T-helper 2 cell treated with Interferon-gamma antibody and Interleukin-4, amounts not matched to agents 100 ng/mL and 5 ng/mL, for 36 hours (primary cell): ENCODE data around the gene SLC38A11. TPM values are rescaled to one million over a fixed set of nuclear protein-coding genes. Genes with fewer than 3 reads are reported as not detected.
"Not testable (repeated sequence)": the region's sequence is repeated elsewhere in the genome, so short reads cannot be mapped to it uniquely, and the experiment has no call there.

Experiments
- intact Hi-C: fragments of 100-400 bp; cut with micrococcal nuclease; formaldehyde crosslinking; loops from one replicate; pipeline ENCODE4 v1.15.1; 2023
- total RNA-seq: library from RNA; stranded (reverse); gene quantifications from 2 replicates; pipeline ENCODE4 v1.2.3, GENCODE V29; 2022

Gene SLC38A11
- total RNA-seq: not detected in 2 replicates

GRCh38 chr2:164954954-164955701 lies at the start of gene SLC38A11:
TSS of gene SLC38A11 (minus strand) at chr2:164955525. CDS start at chr2:164955247, 278 bp downstream.
- intact Hi-C loops: no loop called here

- intact Hi-C loops: no loop called here
Measured at GRCh38 chr2:165003443-165004130, 48.3 kb upstream of the SLC38A11 start.

GRCh38 chr2:165002638-165003037 lies 47.3 kb upstream of the SLC38A11 start:
- intact Hi-C loops: no loop called here

- intact Hi-C loops: loop anchor here (5.0 to 10.0 kb wide), 2 partner anchors 257 to 960 kb away; partner anchors contain the start of gene TTC21B
Measured at GRCh38 chr2:164994664-164995299, 39.5 kb upstream of the SLC38A11 start.

GRCh38 chr2:164993287-164994016 lies 38.1 kb upstream of the SLC38A11 start:
- intact Hi-C loops: loop anchor here (1.0 to 10.0 kb wide), 5 partner anchors 211 to 961 kb away; partner anchors contain the start of genes SCN3A and TTC21B

GRCh38 chr2:164992818-164993217 lies 37.5 kb upstream of the SLC38A11 start:
- intact Hi-C loops: loop anchor here (1.0 to 10.0 kb wide), 5 partner anchors 211 to 962 kb away; partner anchors contain the start of genes SCN3A and TTC21B

GRCh38 chr2:164992093-164992454 lies 36.7 kb upstream of the SLC38A11 start:
- intact Hi-C loops: loop anchor here (2.0 to 10.0 kb wide), 3 partner anchors 255 to 963 kb away; partner anchors contain the start of gene TTC21B

GRCh38 chr2:164991361-164992092 lies 36.2 kb upstream of the SLC38A11 start:
- intact Hi-C loops: loop anchor here (2.0 to 10.0 kb wide), 3 partner anchors 254 to 963 kb away; partner anchors contain the start of gene TTC21B

- intact Hi-C loops: loop anchor here (5.0 to 10.0 kb wide), 2 partner anchors 254 to 964 kb away; partner anchors contain the start of gene TTC21B
Measured at GRCh38 chr2:164990953-164991352, 35.6 kb upstream of the SLC38A11 start.

- intact Hi-C loops: not testable (repeated sequence)
Measured at GRCh38 chr2:164988805-164989204, 33.5 kb upstream of the SLC38A11 start.

- intact Hi-C loops: not testable (repeated sequence)
Measured at GRCh38 chr2:164986027-164986426, 30.7 kb upstream of the SLC38A11 start.

GRCh38 chr2:164984428-164984827 lies 29.1 kb upstream of the SLC38A11 start:
- intact Hi-C loops: no loop called here

- intact Hi-C loops: no loop called here
Measured at GRCh38 chr2:164981217-164981990, 26.1 kb upstream of the SLC38A11 start.

- intact Hi-C loops: not testable (repeated sequence)
Measured at GRCh38 chr2:164980688-164981087, 25.4 kb upstream of the SLC38A11 start.

GRCh38 chr2:164979113-164979512 lies 23.8 kb upstream of the SLC38A11 start:
- intact Hi-C loops: no loop called here

GRCh38 chr2:164976875-164977470 lies 21.6 kb upstream of the SLC38A11 start:
- intact Hi-C loops: not testable (repeated sequence)

GRCh38 chr2:164976301-164976700 lies 21.0 kb upstream of the SLC38A11 start:
- intact Hi-C loops: no loop called here

GRCh38 chr2:164975891-164976290 lies 20.6 kb upstream of the SLC38A11 start:
- intact Hi-C loops: no loop called here

GRCh38 chr2:164974221-164974620 lies 18.9 kb upstream of the SLC38A11 start:
- intact Hi-C loops: no loop called here
